HCT116 (cell line): Measurements from ENCODE around the gene CNTNAP2. TPM values are rescaled to one million over a fixed set of nuclear protein-coding genes. Genes with fewer than 3 reads are reported as not detected.

ENCODE experiments used
- ATAC-seq: fragments of 200-7000 bp; cut with Tn5 transposase; 2 replicates; pipeline ENCODE4 v1.9.1; 2020; ENCODE audit warnings: mild to moderate bottlenecking, moderate library complexity
- BruUV-seq: library from RNA; stranded (reverse); fragments of 400-500 nt; replicated peaks from 2 replicates; lab custom pipeline; 2021; lab: Mats Ljungman, UMichigan
- CTCF ChIA-PET: fragments of 300-600 bp; sonication (Branson Sonifier 250); formaldehyde crosslinking; loops from one replicate; lab custom pipeline; 2021; ENCODE audit warnings: antibody characterized with exemption; lab: Charles Lee
- POLR2A ChIA-PET: fragments of 300-600, 350-600 bp; sonication (Branson Sonifier 250); formaldehyde crosslinking; loops from one replicate; lab custom pipeline; 2021; ENCODE audit warnings: antibody characterized with exemption; lab: Charles Lee
- RAD21 ChIA-PET, 2 experiments: fragments of 300-600 bp; sonication (Branson Sonifier 250); formaldehyde crosslinking; loops; one replicate each; lab custom pipeline; 2023; ENCODE audit warnings: low total read pairs in 2 of 2; ENCODE audit not compliant: uncharacterized antibody in 2 of 2, unreplicated experiment in 2 of 2, low non-redundant PET in 1 of 2; lab: Charles Lee
- DNase-seq: peaks from one replicate; pipeline ENCODE4 v3.0.0-alpha.2; 2010; ENCODE audit warnings: low read depth, low spot score
- H2AFZ ChIP-seq: fragments of 200-600 bp; shearing (Covaris generic), sonication (generic); 2 replicates; pipeline ENCODE4 v1.6.1; 2017; ENCODE audit warnings: low read depth, mixed run types, mixed read lengths, antibody characterized with exemption, low read length; ENCODE audit not compliant: poor library complexity, severe bottlenecking
- H3K27ac ChIP-seq: 2 replicates; pipeline ENCODE4 v1.5.1; 2012; ENCODE audit warnings: low read depth, low read length
- H3K27me3 ChIP-seq: fragments of 200-600 bp; sonication (generic); 2 replicates; pipeline ENCODE4 v1.6.1; 2016; ENCODE audit warnings: mixed run types, low read length, mixed read lengths; ENCODE audit not compliant: insufficient read depth
- H3K36me3 ChIP-seq, 2 experiments: fragments of 200-500 bp in 1 of 2; fragments of 200-600 bp in 1 of 2; sonication (Bioruptor generic) in 1 of 2; sonication (generic) in 1 of 2; 2 replicates each; pipeline versions ENCODE4 v1.5.1 to v1.6.1; 2014 to 2016; ENCODE audit warnings: low read length in 2 of 2, inconsistent platforms in 1 of 2, mixed read lengths in 1 of 2, mixed run types in 1 of 2; ENCODE audit not compliant: insufficient read depth in 2 of 2, control insufficient read depth in 1 of 2
- H3K4me1 ChIP-seq, 2 experiments: fragments of 200-600 bp in 1 of 2; sonication (generic) in 1 of 2; 2 replicates each; pipeline versions ENCODE4 v1.5.1 to v1.6.1; 2012 to 2017; ENCODE audit warnings: low read length in 2 of 2, inconsistent platforms in 1 of 2, mild to moderate bottlenecking in 1 of 2, mixed read lengths in 1 of 2, mixed run types in 1 of 2, moderate library complexity in 1 of 2; ENCODE audit not compliant: insufficient read depth in 2 of 2, control insufficient read depth in 1 of 2
- H3K4me2 ChIP-seq: fragments of 200-600 bp; sonication (generic); 2 replicates; pipeline ENCODE4 v1.6.1; 2017; ENCODE audit warnings: mixed run types, low read length, mixed read lengths
- H3K4me3 ChIP-seq, 2 experiments: fragments of 200-600 bp in 1 of 2; sonication (generic) in 1 of 2; replicated peaks in 1 of 2; 2 replicates each; pipeline ENCODE4 v1.5.1; 2011 to 2016; ENCODE audit warnings: low read length in 2 of 2, control low read depth in 1 of 2, low read depth in 1 of 2, mild to moderate bottlenecking in 1 of 2, mixed read lengths in 1 of 2, mixed run types in 1 of 2
- H3K79me2 ChIP-seq: fragments of 200-600 bp; sonication (generic); 2 replicates; pipeline ENCODE4 v1.6.1; 2017; ENCODE audit warnings: mild to moderate bottlenecking, mixed run types, low read length, moderate library complexity, mixed read lengths; ENCODE audit not compliant: insufficient read depth
- H3K9ac ChIP-seq: fragments of 200-600 bp; sonication (generic); 2 replicates; pipeline ENCODE4 v1.6.1; 2016; ENCODE audit warnings: low read length, mixed read lengths
- H3K9me2 ChIP-seq: fragments of 200-600 bp; sonication (generic), shearing (Covaris generic); 2 replicates; pipeline ENCODE4 v1.6.1; 2017; ENCODE audit warnings: mixed run types, mild to moderate bottlenecking, moderate library complexity; ENCODE audit not compliant: insufficient read depth
- H3K9me3 ChIP-seq, 2 experiments: fragments of 200-500 bp in 1 of 2; fragments of 200-600 bp in 1 of 2; sonication (Bioruptor generic) in 1 of 2; sonication (generic) in 1 of 2; 2 replicates each; pipeline ENCODE4 v1.6.1; 2014 to 2017; ENCODE audit warnings: low read length in 2 of 2, mixed read lengths in 2 of 2, inconsistent platforms in 1 of 2, low read depth in 1 of 2, mild to moderate bottlenecking in 1 of 2, mixed run types in 1 of 2, moderate library complexity in 1 of 2; ENCODE audit not compliant: control insufficient read depth in 1 of 2, insufficient read depth in 1 of 2
- H4K20me1 ChIP-seq: fragments of 200-600 bp; sonication (generic), shearing (Covaris generic); 2 replicates; pipeline ENCODE4 v1.6.1; 2017; ENCODE audit warnings: mixed run types, mild to moderate bottlenecking, moderate library complexity; ENCODE audit not compliant: insufficient read depth
- CEBPB ChIP-seq: IDR thresholded peaks from 2 replicates; pipeline ENCODE4 v1.6.1; 2012; ENCODE audit warnings: low read depth
- EGR1 ChIP-seq: IDR thresholded peaks from 2 replicates; pipeline ENCODE4 v1.6.1; 2012; ENCODE audit warnings: low read depth
- EZH2 ChIP-seq: fragments of 200-600 bp; sonication (generic); IDR thresholded peaks from 2 replicates; pipeline ENCODE4 v1.6.1; 2017; ENCODE audit warnings: antibody characterized with exemption, mixed run types
- EZH2phosphoT487 ChIP-seq: fragments of 200-600 bp; IDR thresholded peaks from 2 replicates; pipeline ENCODE4 v1.6.1; 2018; ENCODE audit warnings: antibody characterized with exemption, borderline replicate concordance
- FOSL1 ChIP-seq: IDR thresholded peaks from 2 replicates; pipeline ENCODE4 v1.6.1; 2012; ENCODE audit warnings: low read depth
- POLR2A ChIP-seq: IDR thresholded peaks from 2 replicates; pipeline ENCODE4 v1.7.0; 2011; ENCODE audit warnings: borderline replicate concordance; ENCODE audit not compliant: insufficient read depth, insufficient read length; ENCODE audit errors: extremely low read depth
- RAD21 ChIP-seq: IDR thresholded peaks from 2 replicates; pipeline ENCODE4 v1.6.1; 2012; ENCODE audit warnings: low read depth, mild to moderate bottlenecking
- SP1 ChIP-seq: IDR thresholded peaks from 2 replicates; pipeline ENCODE4 v1.6.1; 2012; ENCODE audit warnings: low read depth
- SRF ChIP-seq: IDR thresholded peaks from 2 replicates; pipeline ENCODE4 v1.6.1; 2012; ENCODE audit warnings: low read depth
- YY1 ChIP-seq: IDR thresholded peaks from 2 replicates; pipeline ENCODE4 v1.6.1; 2011; ENCODE audit warnings: low read length, low read depth, moderate library complexity, mild to moderate bottlenecking; ENCODE audit not compliant: insufficient replicate concordance; ENCODE audit errors: extremely low read depth
- intact Hi-C: fragments of 100-400 bp; cut with micrococcal nuclease; formaldehyde crosslinking; loops from 2 replicates; pipeline ENCODE4 v1.10.0; 2022
- total RNA-seq: library from RNA; stranded (reverse); gene quantifications from one replicate; pipeline ENCODE4 v1.2.1, GENCODE V29; 2021; ENCODE audit not compliant: unreplicated experiment
- TF ChIP-seq, protein P1 (sequence below): IDR thresholded peaks from 2 replicates; pipeline ENCODE4 v1.6.1; 2011; ENCODE audit warnings: mild to moderate bottlenecking, low read length, moderate library complexity; ENCODE audit not compliant: insufficient replicate concordance; ENCODE audit errors: extremely low read depth
- TF ChIP-seq, protein P2 (sequence below): IDR thresholded peaks from 2 replicates; pipeline ENCODE4 v1.6.1; 2012; ENCODE audit warnings: low read depth
- TF ChIP-seq, protein P3 (sequence below): IDR thresholded peaks from 2 replicates; pipeline ENCODE4 v1.6.1; 2012
- TF ChIP-seq, protein P4 (sequence below): IDR thresholded peaks from 2 replicates; pipeline ENCODE4 v1.6.1; 2012
- TF ChIP-seq, protein P5 (sequence below), 3 experiments: fragments of 200-600 bp in 1 of 3; sonication (generic) in 1 of 3; IDR thresholded peaks in 2 of 3; conservative IDR thresholded peaks in 1 of 3; 2 replicates each; pipeline ENCODE4 v1.5.1; 2012 to 2017; ENCODE audit warnings: low read depth in 2 of 3, low read length in 2 of 3, antibody characterized with exemption in 1 of 3, borderline replicate concordance in 1 of 3, control low read depth in 1 of 3, mild to moderate bottlenecking in 1 of 3, mixed read lengths in 1 of 3, mixed run types in 1 of 3, moderate library complexity in 1 of 3; ENCODE audit not compliant: insufficient read depth in 1 of 3

CNTNAP2 gene
- total RNA-seq, 1 experiment from 2014 or later: 0.37 TPM

DNA sequence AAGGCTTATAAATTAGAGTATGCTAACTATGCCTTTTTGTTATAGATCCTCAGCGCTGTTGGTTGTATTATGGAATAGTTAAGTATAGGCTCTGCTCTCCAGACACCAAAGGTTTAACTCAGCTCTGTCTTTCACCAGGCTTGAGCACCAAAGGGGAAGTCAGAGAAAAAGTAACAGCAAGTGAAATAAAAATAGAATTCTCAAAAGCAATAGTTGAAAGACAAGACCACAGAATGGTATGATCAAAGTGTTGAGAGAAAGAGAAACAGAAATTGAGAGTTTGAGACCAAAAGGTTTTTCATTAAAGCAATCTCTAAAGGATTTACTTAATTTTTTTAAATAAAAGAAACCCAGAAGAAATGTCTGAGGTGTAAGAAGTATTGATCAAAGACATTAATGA is 1944.1 kb downstream of the CNTNAP2 start:
- TF ChIP-seq, protein P1, sequence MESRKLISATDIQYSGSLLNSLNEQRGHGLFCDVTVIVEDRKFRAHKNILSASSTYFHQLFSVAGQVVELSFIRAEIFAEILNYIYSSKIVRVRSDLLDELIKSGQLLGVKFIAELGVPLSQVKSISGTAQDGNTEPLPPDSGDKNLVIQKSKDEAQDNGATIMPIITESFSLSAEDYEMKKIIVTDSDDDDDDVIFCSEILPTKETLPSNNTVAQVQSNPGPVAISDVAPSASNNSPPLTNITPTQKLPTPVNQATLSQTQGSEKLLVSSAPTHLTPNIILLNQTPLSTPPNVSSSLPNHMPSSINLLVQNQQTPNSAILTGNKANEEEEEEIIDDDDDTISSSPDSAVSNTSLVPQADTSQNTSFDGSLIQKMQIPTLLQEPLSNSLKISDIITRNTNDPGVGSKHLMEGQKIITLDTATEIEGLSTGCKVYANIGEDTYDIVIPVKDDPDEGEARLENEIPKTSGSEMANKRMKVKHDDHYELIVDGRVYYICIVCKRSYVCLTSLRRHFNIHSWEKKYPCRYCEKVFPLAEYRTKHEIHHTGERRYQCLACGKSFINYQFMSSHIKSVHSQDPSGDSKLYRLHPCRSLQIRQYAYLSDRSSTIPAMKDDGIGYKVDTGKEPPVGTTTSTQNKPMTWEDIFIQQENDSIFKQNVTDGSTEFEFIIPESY: no peak
- TF ChIP-seq RAD21 (no peak), CEBPB (no peak), SP1 (no peak), FOSL1 (no peak), EZH2phosphoT487 (no peak), POLR2A (no peak), SRF (no peak), EZH2 (no peak), YY1 (no peak), EGR1 (no peak)
- TF ChIP-seq, protein P2, sequence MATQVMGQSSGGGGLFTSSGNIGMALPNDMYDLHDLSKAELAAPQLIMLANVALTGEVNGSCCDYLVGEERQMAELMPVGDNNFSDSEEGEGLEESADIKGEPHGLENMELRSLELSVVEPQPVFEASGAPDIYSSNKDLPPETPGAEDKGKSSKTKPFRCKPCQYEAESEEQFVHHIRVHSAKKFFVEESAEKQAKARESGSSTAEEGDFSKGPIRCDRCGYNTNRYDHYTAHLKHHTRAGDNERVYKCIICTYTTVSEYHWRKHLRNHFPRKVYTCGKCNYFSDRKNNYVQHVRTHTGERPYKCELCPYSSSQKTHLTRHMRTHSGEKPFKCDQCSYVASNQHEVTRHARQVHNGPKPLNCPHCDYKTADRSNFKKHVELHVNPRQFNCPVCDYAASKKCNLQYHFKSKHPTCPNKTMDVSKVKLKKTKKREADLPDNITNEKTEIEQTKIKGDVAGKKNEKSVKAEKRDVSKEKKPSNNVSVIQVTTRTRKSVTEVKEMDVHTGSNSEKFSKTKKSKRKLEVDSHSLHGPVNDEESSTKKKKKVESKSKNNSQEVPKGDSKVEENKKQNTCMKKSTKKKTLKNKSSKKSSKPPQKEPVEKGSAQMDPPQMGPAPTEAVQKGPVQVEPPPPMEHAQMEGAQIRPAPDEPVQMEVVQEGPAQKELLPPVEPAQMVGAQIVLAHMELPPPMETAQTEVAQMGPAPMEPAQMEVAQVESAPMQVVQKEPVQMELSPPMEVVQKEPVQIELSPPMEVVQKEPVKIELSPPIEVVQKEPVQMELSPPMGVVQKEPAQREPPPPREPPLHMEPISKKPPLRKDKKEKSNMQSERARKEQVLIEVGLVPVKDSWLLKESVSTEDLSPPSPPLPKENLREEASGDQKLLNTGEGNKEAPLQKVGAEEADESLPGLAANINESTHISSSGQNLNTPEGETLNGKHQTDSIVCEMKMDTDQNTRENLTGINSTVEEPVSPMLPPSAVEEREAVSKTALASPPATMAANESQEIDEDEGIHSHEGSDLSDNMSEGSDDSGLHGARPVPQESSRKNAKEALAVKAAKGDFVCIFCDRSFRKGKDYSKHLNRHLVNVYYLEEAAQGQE: no peak
- TF ChIP-seq, protein P3, sequence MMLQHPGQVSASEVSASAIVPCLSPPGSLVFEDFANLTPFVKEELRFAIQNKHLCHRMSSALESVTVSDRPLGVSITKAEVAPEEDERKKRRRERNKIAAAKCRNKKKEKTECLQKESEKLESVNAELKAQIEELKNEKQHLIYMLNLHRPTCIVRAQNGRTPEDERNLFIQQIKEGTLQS: no peak
- TF ChIP-seq, protein P4, sequence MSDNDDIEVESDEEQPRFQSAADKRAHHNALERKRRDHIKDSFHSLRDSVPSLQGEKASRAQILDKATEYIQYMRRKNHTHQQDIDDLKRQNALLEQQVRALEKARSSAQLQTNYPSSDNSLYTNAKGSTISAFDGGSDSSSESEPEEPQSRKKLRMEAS: no peak
- TF ChIP-seq, protein P5, sequence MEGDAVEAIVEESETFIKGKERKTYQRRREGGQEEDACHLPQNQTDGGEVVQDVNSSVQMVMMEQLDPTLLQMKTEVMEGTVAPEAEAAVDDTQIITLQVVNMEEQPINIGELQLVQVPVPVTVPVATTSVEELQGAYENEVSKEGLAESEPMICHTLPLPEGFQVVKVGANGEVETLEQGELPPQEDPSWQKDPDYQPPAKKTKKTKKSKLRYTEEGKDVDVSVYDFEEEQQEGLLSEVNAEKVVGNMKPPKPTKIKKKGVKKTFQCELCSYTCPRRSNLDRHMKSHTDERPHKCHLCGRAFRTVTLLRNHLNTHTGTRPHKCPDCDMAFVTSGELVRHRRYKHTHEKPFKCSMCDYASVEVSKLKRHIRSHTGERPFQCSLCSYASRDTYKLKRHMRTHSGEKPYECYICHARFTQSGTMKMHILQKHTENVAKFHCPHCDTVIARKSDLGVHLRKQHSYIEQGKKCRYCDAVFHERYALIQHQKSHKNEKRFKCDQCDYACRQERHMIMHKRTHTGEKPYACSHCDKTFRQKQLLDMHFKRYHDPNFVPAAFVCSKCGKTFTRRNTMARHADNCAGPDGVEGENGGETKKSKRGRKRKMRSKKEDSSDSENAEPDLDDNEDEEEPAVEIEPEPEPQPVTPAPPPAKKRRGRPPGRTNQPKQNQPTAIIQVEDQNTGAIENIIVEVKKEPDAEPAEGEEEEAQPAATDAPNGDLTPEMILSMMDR (IDR thresholded peaks at IDR 0.05 in 2 of 3, conservative IDR thresholded peaks at IDR 0.05 in 1 of 3; ENCODE audit: borderline replicate concordance in 1 of 3, insufficient read depth in 1 of 3, low read depth in 2 of 3, low read length in 2 of 3): no peak
- Histone ChIP-seq H3K4me2 (no peak overlapping the region), H3K9me3 (no peaks in the 10 kb centered on the region), H3K9ac (no peak overlapping the region), H3K36me3 (no peaks in the 10 kb centered on the region), H3K4me3 (no peak overlapping the region), H4K20me1 (no peaks in the 10 kb centered on the region), H3K4me1 (no peaks in the 10 kb centered on the region), H2AFZ (no peak overlapping the region), H3K79me2 (no peaks in the 10 kb centered on the region), H3K27ac (no peak overlapping the region), H3K27me3 (no peaks in the 10 kb centered on the region), H3K9me2 (no peaks in the 10 kb centered on the region)
- BruUV-seq: no TSS peak
- ChIA-PET RAD21 (no interaction called here), POLR2A (no interaction called here), CTCF (no interaction called here)
- DNase-seq (no peak), ATAC-seq (no peak)
- intact Hi-C loops: no loop called here
